Stromal cell of bone marrow (primary cell): Measurements from ENCODE around the gene E2F4.

Source experiments
- DNase-seq: peaks from one replicate; pipeline ENCODE4 v3.0.0-alpha.2; 2012; ENCODE audit warnings: low read depth

E2F4 gene

DNA sequence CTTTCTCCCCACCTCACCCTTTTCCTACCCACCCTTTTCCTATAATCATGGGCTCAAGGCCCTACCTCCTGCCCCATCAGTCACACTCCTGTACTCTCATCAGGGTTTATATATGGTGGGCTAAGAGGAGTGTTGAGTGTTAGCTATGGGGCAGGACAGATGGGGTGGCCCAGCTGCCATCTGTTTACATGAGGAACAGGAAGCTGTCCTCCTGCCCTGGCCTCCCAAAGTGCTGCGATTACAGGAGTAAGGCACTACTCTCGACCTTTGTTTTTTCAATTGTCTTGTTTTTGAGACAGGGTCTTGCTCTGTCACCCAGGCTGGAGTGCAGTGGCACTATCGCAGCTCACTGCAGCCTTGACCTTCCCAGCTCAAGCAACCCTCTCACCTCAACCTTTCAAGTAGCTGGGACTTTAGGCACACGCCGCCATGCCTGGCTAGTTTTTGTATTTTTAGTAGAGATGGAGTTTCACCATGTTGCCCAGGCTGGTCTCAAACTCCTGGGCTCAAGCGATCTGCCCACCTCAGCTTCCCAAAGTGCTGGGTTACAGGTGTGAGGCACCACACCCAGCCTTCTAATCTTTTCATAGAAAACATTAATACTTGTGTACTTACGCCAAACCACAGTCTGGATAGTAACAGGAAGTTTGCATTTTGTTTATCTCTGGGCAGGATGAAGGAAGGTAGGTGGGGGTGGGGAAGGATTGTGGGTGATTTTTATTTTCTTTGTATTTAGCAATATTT lies 33.9 kb upstream of the E2F4 start:
- DNase-seq: no peak

DNA sequence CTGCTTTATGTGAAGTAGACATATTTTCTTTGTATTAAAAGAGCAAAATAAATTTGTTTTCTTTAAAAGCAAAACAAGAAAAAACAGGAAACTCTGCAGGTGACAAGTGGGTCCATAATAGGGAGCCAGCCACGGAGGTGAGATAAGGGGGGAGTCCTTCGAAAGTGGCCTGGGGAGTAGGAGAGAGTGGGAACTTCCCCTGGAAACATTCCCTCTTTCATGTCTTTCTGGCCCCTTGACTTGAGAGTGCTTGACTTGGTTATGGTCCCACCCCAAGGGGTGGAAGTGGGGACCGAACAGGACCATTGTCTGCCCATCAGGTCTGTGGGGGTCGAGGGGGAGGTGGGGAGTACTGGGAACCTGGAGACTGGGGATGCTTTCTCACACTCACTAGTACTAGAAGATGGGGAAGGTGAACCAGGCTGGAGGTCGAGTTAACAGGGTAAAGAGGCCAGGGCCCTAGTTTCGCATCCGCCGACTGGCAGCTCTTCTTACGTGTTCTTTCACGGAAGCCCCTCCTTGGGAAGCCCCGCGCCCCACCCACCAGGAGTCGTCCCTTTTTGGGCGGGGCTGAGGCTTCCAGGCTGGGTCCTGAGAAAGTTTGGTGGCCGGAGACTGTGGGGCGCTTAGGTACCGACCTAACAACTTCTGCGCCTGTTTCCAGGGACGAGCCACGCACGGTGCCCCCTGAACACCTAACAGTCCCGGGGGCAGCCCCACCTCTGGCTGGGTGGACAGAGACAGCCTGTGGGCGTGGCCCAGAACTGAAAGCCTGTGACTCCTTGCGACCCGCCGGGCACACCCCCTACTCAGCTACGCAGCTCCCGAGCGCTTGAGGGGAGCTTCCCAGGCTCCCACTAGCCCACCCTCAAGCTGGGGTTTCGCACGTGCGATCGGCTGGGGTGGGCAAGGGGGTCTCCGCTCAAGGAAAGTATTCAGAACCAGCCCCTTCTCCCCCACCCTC lies 33.0 kb upstream of the E2F4 start:
- DNase-seq: no peak

DNA sequence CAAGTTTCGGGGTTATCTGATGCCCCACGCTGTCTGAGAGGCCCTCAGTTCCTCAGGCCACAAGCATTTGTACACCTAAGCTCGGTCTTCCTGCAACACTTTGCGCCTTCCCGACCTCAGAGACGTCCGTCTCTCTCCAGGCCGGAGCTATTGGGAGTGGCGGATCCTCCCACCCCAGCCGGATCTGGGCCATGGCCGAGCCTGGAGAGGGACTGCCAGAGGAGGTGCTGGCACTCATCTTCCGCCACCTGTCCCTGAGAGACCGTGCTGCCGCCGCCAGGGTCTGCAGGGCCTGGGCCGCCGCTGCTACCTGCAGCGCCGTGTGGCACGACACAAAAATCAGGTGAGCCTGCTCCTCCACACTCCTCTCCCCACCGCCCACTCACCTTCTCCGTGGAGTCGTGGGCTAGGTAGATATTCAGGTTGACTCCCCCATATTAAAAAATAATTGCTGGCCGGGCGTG lies 30.3 kb upstream of the E2F4 start:
- no peak for DNase-seq

DNA sequence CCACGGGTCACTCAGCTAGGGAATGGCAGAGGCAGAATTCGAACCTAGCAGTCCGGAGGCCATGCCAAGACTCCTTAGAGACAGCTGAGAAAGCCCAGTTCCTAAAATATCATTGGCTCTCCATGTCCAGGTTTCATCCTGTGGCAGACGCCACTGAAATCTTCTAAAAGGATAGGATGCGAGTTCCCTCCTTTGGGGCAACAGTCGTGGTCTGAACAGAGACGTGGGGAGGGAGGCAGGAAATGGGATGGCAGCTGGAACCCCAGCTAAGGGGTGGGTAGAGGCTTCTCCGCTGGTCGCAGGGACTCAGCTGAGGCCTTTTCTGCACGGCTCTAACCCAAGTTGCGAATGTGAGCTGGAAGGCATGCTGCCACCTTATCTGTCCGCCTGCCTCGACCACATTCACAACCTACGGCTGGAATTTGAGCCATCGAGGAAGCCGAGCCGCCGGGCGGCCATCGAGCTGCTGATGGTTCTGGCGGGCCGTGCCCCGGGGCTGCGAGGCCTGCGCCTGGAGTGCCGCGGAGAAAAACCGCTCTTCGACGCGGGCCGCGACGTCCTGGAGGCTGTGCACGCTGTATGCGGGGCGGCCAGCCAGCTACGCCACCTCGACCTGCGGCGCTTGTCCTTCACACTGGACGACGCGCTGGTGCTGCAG lies 29.3 kb upstream of the E2F4 start:
- no peak for DNase-seq

DNA sequence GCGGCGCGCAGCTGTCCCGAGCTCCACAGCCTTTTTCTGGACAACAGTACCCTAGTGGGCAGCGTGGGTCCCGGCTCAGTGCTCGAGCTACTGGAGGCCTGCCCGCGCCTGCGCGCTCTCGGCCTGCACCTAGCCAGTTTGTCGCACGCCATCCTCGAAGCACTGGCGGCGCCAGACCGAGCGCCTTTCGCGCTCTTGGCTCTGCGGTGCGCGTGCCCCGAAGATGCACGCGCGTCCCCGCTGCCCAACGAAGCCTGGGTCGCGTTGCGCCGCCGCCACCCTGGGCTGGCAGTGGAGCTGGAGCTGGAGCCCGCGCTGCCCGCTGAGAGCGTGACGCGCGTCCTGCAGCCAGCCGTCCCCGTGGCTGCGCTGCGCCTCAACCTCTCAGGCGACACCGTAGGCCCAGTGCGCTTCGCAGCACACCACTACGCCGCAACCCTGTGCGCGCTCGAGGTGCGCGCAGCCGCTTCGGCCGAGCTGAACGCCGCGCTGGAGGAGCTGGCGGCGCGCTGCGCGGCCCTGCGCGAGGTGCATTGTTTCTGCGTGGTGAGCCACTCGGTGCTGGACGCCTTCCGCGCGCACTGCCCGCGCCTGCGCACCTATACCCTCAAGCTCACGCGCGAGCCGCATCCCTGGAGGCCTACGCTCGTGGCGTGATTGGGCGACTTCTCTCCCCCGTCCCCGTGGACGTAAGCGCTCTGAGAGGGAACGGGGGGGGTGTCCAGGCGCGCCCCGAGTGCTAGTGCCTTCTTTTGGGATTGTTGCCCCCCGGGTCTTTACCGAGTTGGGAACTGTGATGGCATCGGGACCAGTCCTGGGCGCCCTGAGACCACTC lies 28.6 kb upstream of the E2F4 start:
- no peak for DNase-seq

DNA sequence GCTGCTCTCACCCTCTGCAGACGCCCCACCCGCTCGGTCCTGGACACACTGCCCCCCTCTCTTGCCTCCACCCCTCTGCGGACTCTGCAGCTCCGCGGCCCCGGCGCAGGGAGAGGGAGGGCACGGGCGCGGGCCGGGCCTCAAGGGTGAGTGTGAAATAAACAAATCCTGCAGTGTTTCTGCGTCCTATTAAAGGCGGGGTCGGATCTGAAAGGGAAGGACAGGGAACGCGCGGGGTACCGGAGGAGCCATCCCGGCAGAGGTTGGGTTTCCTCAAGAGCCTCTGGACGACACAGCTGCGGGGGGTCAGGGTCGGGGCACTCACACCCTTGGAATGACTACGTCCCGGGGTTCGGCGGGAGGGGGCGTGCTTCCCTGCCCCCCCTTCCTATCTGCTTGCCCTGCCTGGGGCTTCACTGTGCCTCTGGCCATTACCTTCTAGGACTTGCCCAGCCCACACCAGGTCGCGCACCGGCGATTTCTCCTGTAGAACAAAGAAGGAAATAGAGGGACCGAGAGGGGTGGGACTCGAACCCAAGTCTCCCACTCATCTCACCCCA lies 27.9 kb upstream of the E2F4 start:
- no peak for DNase-seq

DNA sequence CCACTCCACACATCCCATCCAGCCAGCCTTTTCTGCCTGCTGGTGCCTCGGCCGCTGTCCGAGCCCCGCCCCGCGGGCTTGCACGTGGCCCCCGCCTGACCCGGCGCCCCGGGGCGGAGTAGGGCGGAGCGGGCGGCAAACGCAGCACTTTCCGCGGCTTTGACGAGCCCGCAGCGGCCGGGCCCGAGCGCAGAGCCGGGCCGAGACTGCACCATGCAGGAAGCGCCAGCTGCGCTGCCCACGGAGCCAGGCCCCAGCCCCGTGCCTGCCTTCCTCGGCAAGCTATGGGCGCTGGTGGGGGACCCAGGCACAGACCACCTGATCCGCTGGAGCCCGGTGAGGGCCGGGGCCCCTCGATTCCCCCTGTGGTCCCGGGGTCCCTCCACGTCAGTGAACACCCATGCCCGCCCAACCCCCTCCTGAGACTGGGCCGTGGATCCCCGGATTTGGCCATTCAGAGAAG lies 27.3 kb upstream of the E2F4 start, which contains the start of gene HSF4:
Gene HSF4, plus strand, starts transcription at position 147 of the 463 bp plus-strand sequence. Its CDS starts 67 bp downstream, at position 214.
- no peak for DNase-seq

DNA sequence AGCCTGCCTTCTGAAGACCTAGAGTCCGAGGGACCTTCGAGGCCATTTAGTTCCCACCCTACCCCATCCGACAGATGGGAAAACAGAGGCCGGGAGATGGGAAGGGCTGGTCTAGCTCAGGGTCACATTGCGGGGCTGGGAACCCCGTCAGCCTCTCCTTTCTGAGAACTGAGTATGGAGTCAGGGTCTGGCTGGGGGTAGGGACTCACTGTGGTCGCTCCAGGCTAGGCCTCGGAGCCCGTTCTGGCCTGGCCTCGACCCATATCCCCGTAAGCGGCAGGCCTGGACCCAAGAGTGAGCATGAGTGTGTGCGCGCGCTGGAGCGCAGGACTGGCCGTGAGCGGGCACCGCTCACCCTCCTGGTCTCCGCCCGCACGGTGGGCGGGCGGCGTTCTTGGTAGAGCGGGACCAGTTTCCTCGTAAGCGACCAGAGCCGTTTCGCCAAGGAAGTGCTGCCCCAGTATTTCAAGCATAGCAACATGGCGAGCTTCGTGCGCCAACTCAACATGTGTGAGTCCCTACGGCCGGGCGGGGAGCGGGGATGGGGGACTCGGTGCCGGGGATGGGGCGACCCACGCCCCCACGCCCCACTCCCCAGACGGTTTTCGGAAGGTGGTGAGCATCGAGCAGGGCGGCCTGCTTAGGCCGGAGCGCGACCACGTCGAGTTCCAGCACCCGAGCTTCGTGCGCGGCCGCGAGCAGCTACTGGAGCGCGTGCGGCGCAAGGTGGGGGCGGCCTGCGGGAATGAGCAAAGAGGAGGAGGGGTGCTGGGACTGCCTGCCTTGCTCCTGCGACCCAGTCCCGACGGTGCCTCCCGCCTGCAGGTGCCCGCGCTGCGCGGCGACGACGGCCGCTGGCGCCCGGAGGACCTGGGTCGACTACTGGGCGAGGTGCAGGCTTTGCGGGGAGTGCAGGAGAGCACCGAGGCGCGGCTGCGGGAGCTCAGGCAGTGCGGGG lies 26.6 kb upstream of the E2F4 start:
- DNase-seq: no peak

DNA sequence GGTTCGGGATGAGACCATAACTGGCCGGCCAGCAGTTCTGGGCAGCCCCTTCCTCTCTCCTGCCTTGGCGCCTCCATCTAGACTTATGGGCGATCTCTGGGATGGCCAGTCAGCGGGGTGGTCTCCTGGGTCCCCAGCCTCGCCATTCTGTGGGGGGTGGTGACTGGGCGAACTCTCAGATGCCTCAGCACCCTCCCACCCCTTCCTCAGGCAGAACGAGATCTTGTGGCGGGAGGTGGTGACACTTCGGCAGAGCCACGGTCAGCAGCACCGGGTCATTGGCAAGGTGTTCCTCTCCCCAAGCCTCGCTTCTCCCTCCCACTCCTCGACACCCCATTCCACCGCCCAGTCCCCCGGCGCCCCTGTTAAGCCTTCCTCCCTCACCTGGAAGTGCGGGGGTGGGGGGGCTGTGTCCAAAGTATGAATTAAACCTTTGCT lies 25.8 kb upstream of the E2F4 start:
- no peak for DNase-seq

DNA sequence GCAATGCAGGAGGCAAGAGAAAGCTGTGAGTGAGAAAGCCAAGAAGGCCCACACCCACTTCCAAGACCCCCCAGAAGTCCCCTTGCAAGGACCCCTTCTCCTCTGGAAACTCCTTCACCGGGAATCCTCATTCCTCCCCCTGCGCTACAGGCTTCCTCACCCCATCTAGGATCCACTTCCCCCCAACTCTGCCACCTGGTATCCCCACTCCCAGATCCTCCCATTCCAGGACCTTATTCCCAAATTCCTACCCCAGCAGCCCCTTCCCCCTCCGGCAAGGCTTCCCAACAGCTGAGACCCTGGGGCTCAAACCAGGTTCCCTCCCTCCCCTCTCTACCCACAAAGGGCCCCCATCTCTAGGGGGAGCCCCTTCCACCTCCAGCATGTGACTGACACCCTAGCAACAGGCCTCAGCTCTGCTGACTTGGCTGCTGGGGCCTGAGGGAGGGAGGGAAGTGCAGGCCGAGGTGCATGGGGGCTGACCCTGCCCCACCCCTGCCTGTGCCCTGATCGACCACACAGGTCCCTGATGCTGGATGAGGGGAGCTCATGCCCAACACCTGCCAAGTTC lies 25.3 kb upstream of the E2F4 start:
- DNase-seq: no peak

DNA sequence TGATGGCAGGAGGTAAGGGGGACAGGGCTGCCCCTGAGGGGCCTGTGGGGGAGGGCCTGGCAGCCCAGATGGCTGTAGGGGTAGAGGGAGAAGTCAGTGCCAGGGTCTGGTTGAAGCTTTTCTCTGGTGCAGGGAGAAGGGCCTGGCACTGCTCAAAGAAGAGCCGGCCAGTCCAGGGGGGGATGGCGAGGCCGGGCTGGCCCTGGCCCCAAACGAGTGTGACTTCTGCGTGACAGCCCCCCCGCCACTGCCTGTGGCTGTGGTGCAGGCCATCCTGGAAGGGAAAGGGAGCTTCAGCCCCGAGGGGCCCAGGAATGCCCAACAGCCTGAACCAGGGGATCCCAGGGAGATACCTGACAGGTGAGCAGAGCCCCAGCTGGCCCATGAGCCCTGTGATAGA lies 24.4 kb upstream of the E2F4 start:
- no peak for DNase-seq

DNA sequence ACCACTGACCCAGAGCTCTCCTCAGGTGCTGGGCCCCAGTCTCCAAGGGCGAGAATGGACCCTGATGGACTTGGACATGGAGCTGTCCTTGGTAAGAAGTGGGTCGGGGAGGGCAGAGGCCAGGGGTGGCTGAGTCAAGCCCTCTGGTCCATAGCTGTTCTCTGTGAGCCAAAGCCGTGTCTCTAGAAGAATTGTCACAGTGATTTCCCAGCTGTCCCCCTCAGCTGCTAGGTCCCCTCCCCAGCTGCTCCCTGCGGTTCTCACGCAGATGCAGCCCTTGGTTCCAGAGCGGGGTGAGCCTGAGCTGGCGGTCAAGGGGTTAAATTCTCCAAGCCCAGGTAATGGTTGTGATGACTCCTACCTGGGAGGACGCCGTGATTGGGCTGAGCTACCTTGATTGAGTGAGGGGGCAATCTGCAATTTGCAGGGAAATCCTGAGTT lies 22.9 kb upstream of the E2F4 start:
- DNase-seq: no peak

DNA sequence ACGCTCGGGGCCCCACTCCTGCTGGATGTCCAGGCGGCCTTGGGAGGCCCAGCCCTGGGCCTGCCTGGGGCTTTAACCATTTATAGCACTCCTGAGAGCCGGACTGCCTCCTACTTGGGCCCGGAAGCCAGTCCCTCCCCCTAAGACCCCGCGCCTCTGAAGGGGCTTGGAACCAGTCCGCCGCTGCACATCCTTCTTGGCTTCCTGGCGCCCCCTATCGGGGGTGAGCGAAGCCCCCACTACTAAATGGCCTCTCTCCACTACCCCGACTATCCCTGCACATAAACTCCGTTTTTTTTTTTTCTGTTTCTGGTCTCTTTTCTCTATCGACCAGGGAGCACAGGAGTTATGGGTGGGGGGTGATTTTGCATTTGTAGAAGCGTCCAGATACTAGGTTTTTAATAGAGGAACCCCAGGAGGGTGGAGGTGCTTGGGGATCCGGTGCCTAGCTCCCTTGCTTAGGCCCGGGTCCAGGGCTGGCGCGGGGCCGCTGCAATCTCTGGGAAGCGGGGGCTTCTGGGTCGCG lies 22.2 kb upstream of the E2F4 start:
- no peak for DNase-seq

DNA sequence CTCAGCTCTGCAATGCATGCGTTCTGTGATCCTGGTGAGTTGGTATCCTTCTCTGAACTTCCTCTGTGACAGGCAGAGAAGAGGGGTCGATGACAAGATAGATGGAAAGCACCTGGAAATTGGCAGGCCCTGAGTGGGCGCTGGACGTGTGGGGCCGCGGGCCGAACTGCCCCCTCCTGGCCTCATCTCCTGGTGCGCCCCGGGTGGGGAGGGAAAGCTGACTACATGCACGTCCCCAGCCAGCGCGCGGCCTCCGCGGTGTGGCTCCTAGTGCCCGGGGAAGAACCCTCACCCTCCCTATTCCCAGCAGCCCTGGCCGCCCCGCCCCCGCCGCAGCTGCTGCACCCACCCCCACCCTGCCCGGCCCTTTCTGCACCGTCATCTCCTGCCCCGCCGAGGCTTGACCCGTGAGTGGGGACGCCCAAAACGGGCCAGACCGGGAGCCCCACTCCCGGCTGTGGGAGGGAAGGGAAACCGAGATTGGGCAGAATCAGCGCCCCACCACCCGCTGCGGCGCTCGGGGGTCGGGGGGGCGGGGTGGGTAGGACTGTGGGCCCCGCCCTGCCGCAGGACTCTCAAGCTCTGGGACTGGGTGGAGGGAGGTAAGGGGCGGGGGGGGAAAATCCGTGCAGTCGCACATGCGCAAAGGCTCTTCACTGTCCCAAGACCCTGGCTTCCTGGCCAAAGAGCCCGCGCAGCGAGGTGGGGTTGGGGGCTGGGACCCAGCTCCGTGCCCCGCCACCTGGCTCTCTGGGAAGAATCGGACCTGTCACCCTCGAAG lies 21.6 kb upstream of the E2F4 start, which contains the start of gene NOL3:
Gene NOL3, plus strand, starts transcription at position 371 of the 781 bp plus-strand sequence.
- DNase-seq: peak; percentile 67

DNA sequence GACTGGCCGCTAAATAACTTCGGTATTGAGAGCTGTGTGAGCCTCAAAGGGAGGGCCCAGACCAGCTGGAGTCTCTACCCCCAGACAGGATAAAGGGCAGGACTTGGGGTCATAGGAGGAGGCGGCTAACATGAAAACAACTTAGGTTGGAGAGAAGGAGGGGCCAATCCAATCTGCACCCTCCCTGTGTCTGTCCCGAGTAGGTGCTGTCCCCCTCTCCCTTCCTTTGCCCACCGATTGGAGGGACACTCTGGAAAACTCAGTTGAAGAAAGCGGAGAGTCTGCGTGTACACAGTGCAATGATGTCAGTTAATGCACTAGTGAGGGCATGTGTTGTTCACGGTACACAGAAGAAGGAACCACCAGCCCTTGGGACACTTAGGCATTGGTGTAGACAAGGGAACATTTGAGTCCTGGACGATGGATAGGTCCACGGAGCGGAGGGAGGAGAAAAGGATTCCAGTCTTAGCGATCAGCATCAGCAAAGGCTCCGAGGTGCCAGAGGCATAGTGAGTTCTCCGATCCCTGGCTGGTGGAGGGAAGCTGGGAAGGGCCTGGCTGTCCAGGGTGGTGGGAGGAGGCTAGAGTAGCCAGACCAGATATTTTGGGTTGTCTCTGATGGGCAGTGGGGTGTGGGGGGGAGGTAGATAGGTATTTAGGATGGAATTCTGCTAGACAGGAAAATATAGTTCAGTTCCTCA lies 20.9 kb upstream of the E2F4 start:
- DNase-seq: no peak

DNA sequence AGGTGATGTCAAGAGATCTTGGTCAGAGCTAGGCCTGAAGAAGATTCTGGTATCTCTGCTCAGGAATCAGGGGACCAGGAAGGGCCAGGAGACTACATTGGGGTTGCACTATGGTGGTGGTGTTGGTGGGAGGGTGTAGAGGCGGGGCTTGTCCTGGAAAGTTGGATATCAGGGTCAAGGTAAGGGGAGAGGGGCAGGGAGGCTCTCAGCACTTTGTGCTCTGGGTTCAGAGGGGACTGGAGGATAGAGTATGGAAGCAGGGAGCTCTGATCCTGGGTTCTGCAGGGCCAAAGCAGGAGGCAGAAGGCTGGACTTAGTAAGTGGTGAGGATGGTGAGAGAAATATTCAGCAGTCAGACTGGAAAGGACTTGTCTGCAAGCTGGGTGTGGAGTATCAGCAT lies 18.6 kb upstream of the E2F4 start:
- DNase-seq: no peak
